ENCODE data around the gene GMDS.

The GMDS gene

GRCh38 chr6:2245103-2245876 is at the start of gene GMDS:
Gene GMDS (minus strand): TSS chr6:2245605.
- TF ChIP-seq ZNF274 (IDR thresholded peaks at IDR 0.05; ENCODE audit: low read depth, low read length): no peak
- peak within 1 kb of the TSS; percentile 89 for H3K4me3 ChIP-seq (ENCODE audit: low read length)

DNA sequence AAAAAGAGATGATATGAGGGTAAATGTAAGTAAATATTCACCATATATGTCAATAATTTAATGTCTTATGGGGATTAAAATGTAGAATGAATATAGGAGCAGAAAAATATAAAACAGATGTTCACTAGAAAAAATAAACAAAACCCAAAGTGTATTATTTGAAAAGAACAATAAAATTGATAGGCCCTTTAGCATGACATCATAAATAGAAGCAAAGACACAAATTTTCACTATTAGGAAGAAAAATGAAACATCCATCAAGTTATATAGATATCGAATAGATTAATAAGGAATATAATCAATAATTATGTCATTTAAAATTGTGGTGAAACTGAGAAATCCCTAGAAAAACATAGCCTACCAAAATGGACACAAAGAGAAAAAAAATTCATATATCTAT is 40.1 kb upstream of the GMDS start:
- TF ChIP-seq ZNF274 (IDR thresholded peaks at IDR 0.05; ENCODE audit: low read depth, low read length): no peak
- H3K4me3 ChIP-seq (ENCODE audit: low read length): no peak overlapping the region

DNA sequence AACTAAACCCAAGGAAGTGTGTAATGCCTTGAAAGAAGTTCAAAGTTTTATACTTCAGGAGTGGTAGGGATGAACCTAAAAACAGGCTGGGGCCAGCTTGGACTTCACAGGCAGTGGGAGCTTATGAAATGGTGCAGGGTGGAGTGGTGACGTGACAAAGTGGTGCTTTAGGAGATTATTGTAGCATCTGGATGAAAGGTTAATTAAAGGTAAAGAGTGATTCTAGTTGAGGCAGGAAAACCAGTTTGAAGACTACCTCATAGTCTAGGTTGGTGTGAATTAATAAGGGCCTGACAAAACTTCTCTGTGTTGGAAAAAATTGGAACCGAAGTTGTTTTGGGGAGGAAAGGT is 30.5 kb upstream of the GMDS start:
- no peak for TF ChIP-seq ZNF274 (IDR thresholded peaks at IDR 0.05; ENCODE audit: low read depth, low read length)
- no peak overlapping the region for H3K4me3 ChIP-seq (ENCODE audit: low read length)

- no peak overlapping the region for H3K4me3 ChIP-seq (ENCODE audit: low read length)
- no peak for TF ChIP-seq ZNF274 (IDR thresholded peaks at IDR 0.05; ENCODE audit: low read depth, low read length)
Observed at GRCh38 chr6:2274981-2275891, 29.8 kb upstream of the GMDS start.

DNA sequence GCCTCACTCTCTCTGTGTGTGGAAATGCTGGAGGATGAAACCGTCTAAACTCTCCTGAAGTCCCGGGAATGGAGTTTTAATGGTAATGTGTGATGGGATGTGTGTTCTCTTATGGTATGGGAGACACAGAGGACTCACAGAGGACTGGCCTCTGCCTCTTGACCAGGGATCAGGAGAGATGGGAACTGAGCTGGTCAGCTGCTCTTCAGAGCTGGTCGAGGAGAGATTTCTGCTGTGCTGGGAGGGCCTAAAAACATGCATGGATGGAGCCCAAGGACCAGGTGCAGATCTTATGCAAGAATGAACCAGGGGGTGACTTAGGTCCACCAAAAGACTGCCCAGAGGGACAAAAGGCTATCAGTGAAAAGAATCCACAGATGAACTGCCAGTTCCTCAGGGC is 27.3 kb upstream of the GMDS start:
- no peak for TF ChIP-seq ZNF274 (IDR thresholded peaks at IDR 0.05; ENCODE audit: low read depth, low read length)
- H3K4me3 ChIP-seq (ENCODE audit: low read length): no peak overlapping the region

DNA sequence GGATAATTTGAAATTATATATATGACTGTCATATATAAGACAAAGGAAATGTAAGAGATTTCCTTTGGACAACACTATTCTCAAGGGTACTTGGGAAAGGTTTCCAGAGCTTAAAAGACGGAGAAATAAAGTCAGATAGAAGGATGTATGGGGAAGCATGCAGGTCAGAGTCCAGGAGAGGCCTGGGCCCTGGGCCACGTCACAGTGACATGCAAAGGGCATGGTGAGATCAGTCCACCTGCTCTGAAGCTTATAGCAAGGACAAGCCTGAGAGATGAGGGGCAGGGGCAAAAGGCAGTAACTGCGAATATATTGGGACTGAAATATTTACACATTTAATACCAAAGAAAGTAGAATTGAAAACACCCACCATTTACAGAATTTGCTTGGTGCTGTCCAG is 24.6 kb upstream of the GMDS start:
- H3K4me3 ChIP-seq (ENCODE audit: low read length): no peak overlapping the region
- no peak for TF ChIP-seq ZNF274 (IDR thresholded peaks at IDR 0.05; ENCODE audit: low read depth, low read length)

- no peak overlapping the region for H3K4me3 ChIP-seq (ENCODE audit: low read length)
- TF ChIP-seq ZNF274 (IDR thresholded peaks at IDR 0.05; ENCODE audit: low read depth, low read length): no peak
Observed at GRCh38 chr6:2266841-2267240, 21.4 kb upstream of the GMDS start.

- no peak overlapping the region for H3K4me3 ChIP-seq (ENCODE audit: low read length)
- no peak for TF ChIP-seq ZNF274 (IDR thresholded peaks at IDR 0.05; ENCODE audit: low read depth, low read length)
Observed at GRCh38 chr6:2266031-2266795, 20.8 kb upstream of the GMDS start.

- no peak for TF ChIP-seq ZNF274 (IDR thresholded peaks at IDR 0.05; ENCODE audit: low read depth, low read length)
- no peak overlapping the region for H3K4me3 ChIP-seq (ENCODE audit: low read length)
Observed at GRCh38 chr6:2264932-2265331, 19.5 kb upstream of the GMDS start.

GRCh38 chr6:2263896-2264295 is 18.5 kb upstream of the GMDS start:
- TF ChIP-seq ZNF274 (IDR thresholded peaks at IDR 0.05; ENCODE audit: low read depth, low read length): no peak
- no peak overlapping the region for H3K4me3 ChIP-seq (ENCODE audit: low read length)

- no peak overlapping the region for H3K4me3 ChIP-seq (ENCODE audit: low read length)
- TF ChIP-seq ZNF274 (IDR thresholded peaks at IDR 0.05; ENCODE audit: low read depth, low read length): no peak
Observed at GRCh38 chr6:2259574-2259973, 14.2 kb upstream of the GMDS start.

GRCh38 chr6:2259002-2259494 is 13.6 kb upstream of the GMDS start:
- no peak for TF ChIP-seq ZNF274 (IDR thresholded peaks at IDR 0.05; ENCODE audit: low read depth, low read length)
- H3K4me3 ChIP-seq (ENCODE audit: low read length): no peak overlapping the region

- H3K4me3 ChIP-seq (ENCODE audit: low read length): no peak overlapping the region
- TF ChIP-seq ZNF274 (IDR thresholded peaks at IDR 0.05; ENCODE audit: low read depth, low read length): no peak
Observed at GRCh38 chr6:2258112-2258511, 12.7 kb upstream of the GMDS start.

- H3K4me3 ChIP-seq (ENCODE audit: low read length): no peak overlapping the region
- no peak for TF ChIP-seq ZNF274 (IDR thresholded peaks at IDR 0.05; ENCODE audit: low read depth, low read length)
Observed at GRCh38 chr6:2257363-2257762, 12.0 kb upstream of the GMDS start.

All from GM08714 (cell line).